ENCODE measurements around the gene CD160. TPM values are rescaled to one million over a fixed set of nuclear protein-coding genes. Genes with fewer than 3 reads are reported as not detected.
A peak's percentile ranks its signal among the peaks of the same experiment; 100 is the strongest.

Gene CD160
- polyA plus RNA-seq, 6 donors from 2014 or later = 0.24 to 0.86 (median 0.51) TPM; not detected in 1

DNA sequence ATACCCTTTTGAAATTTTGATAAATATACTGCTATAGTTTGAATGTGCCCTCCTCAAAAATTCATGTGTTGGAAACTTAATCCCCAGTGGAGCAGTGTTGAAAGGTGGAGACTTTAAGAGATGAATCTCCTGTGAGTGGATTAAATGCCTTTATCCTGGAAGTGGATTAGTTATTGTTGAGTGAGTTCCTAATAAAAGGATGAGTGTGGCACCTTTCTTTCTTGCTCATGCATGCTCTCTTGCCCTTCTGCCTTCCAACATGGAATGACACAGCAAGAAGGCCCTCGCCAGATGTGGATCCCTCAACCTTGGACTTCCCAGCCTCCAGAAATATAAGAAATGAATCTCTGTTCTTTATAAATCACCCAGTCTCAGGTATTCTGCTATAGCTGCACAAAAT, 51.8 kb downstream of the CD160 start:
- Mint-ChIP-seq H3K27me3 (no peaks in the 10 kb centered on the region), H3K4me3 (no peak overlapping the region), H3K9me3 (peaks cover 0 to 4% (median 0%) of the 10 kb centered on the region in 7 donors), H3K36me3 (peaks cover 8 to 10% of the 10 kb centered on the region in 2 donors), H3K27ac (peak overlapping the region in 2 of 6 donors; percentile 36 to 37), H3K4me1 (peaks cover 0 to 2% (median 0%) of the 10 kb centered on the region in 3 donors)
- ATAC-seq (ENCODE audit: low read depth in 2 of 2) (no peak), DNase-seq (no peak)

GRCh38 chr1:145773423-145773822, 54.1 kb downstream of the CD160 start:
- peaks cover 8 to 10% of the 10 kb centered on the region in 2 donors for H3K36me3 Mint-ChIP-seq
- H3K4me3 Mint-ChIP-seq = no peak overlapping the region
- H3K9me3 Mint-ChIP-seq = no peaks in the 10 kb centered on the region
- no peaks in the 10 kb centered on the region for H3K27me3 Mint-ChIP-seq
- H3K27ac Mint-ChIP-seq = peak overlapping the region in 3 of 6 donors; percentile 42 to 80 (median 56)
- H3K4me1 Mint-ChIP-seq = peaks cover 0 to 3% (median 2%) of the 10 kb centered on the region in 3 donors
- no peak for ATAC-seq (ENCODE audit: low read depth in 2 of 2)
- no peak for DNase-seq

GRCh38 chr1:145777357-145778145, 58.3 kb downstream of the CD160 start:
- Mint-ChIP-seq H3K36me3 (peaks cover 5% of the 10 kb centered on the region in 2 donors), H3K4me1 (peaks cover 0 to 3% (median 3%) of the 10 kb centered on the region in 3 donors), H3K4me3 (no peak overlapping the region), H3K27me3 (no peaks in the 10 kb centered on the region), H3K27ac (no peak overlapping the region), H3K9me3 (no peaks in the 10 kb centered on the region)
- DNase-seq (no peak), ATAC-seq (ENCODE audit: low read depth in 2 of 2) (no peak)

- DNase-seq = no peak
- Mint-ChIP-seq H3K4me3 (no peak overlapping the region), H3K27ac (no peak overlapping the region), H3K4me1 (peaks cover 0 to 3% (median 3%) of the 10 kb centered on the region in 3 donors), H3K9me3 (no peaks in the 10 kb centered on the region), H3K27me3 (no peaks in the 10 kb centered on the region), H3K36me3 (no peaks in the 10 kb centered on the region)
- no peak for ATAC-seq (ENCODE audit: low read depth in 2 of 2)
These were observed 58.8 kb downstream of the CD160 start for GRCh38 chr1:145778146-145778540.

GRCh38 chr1:145782272-145783099, 63.2 kb downstream of the CD160 start:
- Mint-ChIP-seq H3K27me3 (no peaks in the 10 kb centered on the region), H3K9me3 (no peaks in the 10 kb centered on the region), H3K36me3 (peaks cover 9 to 12% of the 10 kb centered on the region in 2 donors), H3K4me3 (peak overlapping the region in 1 of 8 donors; percentile 42), H3K27ac (peak overlapping the region in 1 of 6 donors; percentile 76), H3K4me1 (peaks cover 3 to 13% (median 9%) of the 10 kb centered on the region in 3 donors)
- DNase-seq = no peak
- ATAC-seq (ENCODE audit: low read depth in 2 of 2) = no peak

DNA sequence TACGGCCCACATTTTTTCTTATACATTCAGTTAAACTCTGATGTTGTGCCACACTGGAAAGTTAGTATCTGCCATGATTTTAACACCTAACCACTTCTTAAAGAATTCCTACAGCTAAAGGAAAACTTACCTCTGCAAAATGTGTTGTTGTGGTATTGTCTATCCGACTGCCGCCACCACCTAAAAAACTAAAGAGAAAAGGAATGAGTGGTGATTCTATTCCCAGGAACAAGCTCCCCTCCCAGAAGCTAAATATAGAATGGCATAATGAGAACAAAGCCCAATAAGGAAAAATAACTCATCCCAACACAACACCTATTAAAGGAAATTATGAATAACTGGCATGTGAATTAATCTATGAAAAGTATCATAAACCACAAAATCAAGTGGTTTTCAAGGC, 65.1 kb downstream of the CD160 start:
- no peak overlapping the region for H3K4me3 Mint-ChIP-seq
- no peak for ATAC-seq (ENCODE audit: low read depth in 2 of 2)
- no peak for DNase-seq
- H3K27ac Mint-ChIP-seq = no peak overlapping the region
- peaks cover 15 to 20% of the 10 kb centered on the region in 2 donors for H3K36me3 Mint-ChIP-seq
- H3K9me3 Mint-ChIP-seq = no peaks in the 10 kb centered on the region
- peaks cover 3 to 13% (median 9%) of the 10 kb centered on the region in 3 donors for H3K4me1 Mint-ChIP-seq
- no peaks in the 10 kb centered on the region for H3K27me3 Mint-ChIP-seq

DNA sequence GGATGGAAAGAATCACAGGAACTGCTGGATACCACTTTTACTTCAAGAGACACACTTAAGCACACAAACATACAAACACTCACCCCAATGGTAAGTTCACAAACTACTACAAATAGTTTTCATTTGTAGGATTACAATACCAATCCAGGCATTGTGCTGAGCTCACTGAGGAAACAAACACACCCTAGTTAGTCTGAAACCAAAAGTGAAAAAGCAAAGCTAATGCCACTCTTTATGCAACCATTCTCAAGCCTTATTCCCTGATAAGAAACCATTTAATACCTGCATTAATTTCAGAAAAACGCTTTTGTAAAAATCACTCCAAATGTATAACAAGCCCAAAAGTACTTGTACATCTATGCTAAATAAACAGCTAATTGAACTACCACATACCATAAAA, 66.2 kb downstream of the CD160 start:
- no peaks in the 10 kb centered on the region for H3K9me3 Mint-ChIP-seq
- H3K4me1 Mint-ChIP-seq = peaks cover 3 to 13% (median 9%) of the 10 kb centered on the region in 3 donors
- no peaks in the 10 kb centered on the region for H3K27me3 Mint-ChIP-seq
- H3K27ac Mint-ChIP-seq = peak overlapping the region in 3 of 6 donors; percentile 3 to 42 (median 39)
- ATAC-seq (ENCODE audit: low read depth in 2 of 2) (no peak), DNase-seq (no peak)
- H3K36me3 Mint-ChIP-seq = peaks cover 15 to 20% of the 10 kb centered on the region in 2 donors
- no peak overlapping the region for H3K4me3 Mint-ChIP-seq

DNA sequence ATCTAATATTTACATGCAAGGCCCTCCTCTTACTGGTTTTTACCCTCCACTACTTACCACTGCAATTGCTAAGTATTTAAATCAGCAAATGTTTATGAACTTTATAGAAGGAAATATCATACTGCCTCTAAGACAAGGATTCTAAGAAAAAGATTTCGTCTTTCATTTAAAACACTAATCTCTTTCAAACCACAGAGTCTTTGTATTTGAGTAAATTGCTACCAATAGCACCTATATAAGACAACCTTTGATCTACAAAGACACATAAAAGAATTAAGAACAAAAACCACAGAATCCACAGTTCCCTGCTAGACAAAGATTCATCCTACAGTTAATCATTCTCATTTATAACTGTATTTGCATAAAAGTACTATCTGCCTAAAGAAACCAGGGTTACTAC, 67.0 kb downstream of the CD160 start:
- Mint-ChIP-seq H3K4me3 (no peak overlapping the region), H3K9me3 (no peaks in the 10 kb centered on the region), H3K27ac (peak overlapping the region in 3 of 6 donors; percentile 4 to 57 (median 42)), H3K36me3 (peaks cover 15 to 20% of the 10 kb centered on the region in 2 donors), H3K27me3 (no peaks in the 10 kb centered on the region), H3K4me1 (peaks cover 3 to 13% (median 9%) of the 10 kb centered on the region in 3 donors)
- no peak for DNase-seq
- ATAC-seq (ENCODE audit: low read depth in 2 of 2) = no peak

DNA sequence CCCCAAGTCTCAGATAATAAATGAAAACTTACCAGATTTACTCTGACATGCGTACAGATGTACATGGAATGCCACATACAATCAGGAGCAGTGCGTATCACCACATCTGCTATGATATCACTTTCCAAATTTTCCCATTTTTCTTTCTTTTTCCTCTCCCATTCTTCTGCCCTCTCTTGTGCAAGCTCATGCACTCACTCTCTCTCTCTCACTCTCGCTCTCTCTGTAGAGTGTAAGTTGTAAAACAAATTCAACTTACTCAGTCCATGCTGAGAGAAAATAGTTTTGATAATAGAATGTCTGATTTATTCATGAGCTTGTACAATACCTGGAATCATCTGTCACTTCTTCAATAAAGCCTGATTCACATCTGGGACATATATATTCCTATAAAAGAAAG, 69.3 kb downstream of the CD160 start:
- Mint-ChIP-seq H3K27ac (peak overlapping the region in 1 of 6 donors; percentile 8), H3K4me3 (no peak overlapping the region), H3K27me3 (no peaks in the 10 kb centered on the region), H3K9me3 (no peaks in the 10 kb centered on the region), H3K4me1 (peaks cover 6 to 13% (median 9%) of the 10 kb centered on the region in 3 donors), H3K36me3 (peaks cover 19 to 26% of the 10 kb centered on the region in 2 donors)
- DNase-seq (no peak), ATAC-seq (ENCODE audit: low read depth in 2 of 2) (no peak)

Other genes starting within 250 kb of the CD160 start
- gene GPR89A, start 111.5 kb upstream of the CD160 start, polyA plus RNA-seq (ENCODE audit: low read depth in 6 of 6) = 10 to 100 TPM in 4 of 6 donors, 1 to 10 TPM in 2; 3.0 to 25.0 (median 17.3) TPM
- gene PDZK1, start 12.1 kb upstream of the CD160 start, polyA plus RNA-seq (ENCODE audit: low read depth in 6 of 6) = under 1 TPM in 4 of 6 donors, not detected in 2; 0.17 to 0.41 (median 0.25) TPM
- gene RNF115, start 104.6 kb downstream of the CD160 start, polyA plus RNA-seq (ENCODE audit: low read depth in 6 of 6) = 1 to 10 TPM; 4.0 to 6.8 (median 4.6) TPM
- 100 to 1,000 TPM in 1 of 6 donors, 10 to 100 TPM in 5; 47.6 to 114 (median 63.3) TPM for gene POLR3C, start 104.7 kb downstream of the CD160 start, polyA plus RNA-seq (ENCODE audit: low read depth in 6 of 6)
- gene NUDT17, start 126.1 kb downstream of the CD160 start, polyA plus RNA-seq (ENCODE audit: low read depth in 6 of 6) = 1 to 10 TPM in 5 of 6 donors, under 1 TPM in 1; 0.26 to 5.9 (median 2.9) TPM
- 10 to 100 TPM in 3 of 6 donors, 1 to 10 TPM in 3; 9.2 to 17.0 (median 10.9) TPM for gene PIAS3, start 139.6 kb downstream of the CD160 start, polyA plus RNA-seq (ENCODE audit: low read depth in 6 of 6)
- gene ANKRD35, start 166.4 kb downstream of the CD160 start, polyA plus RNA-seq (ENCODE audit: low read depth in 6 of 6) = not detected
- under 1 TPM in 1 of 6 donors, not detected in 5; 0.20 TPM for gene ITGA10, start 190.6 kb downstream of the CD160 start, polyA plus RNA-seq (ENCODE audit: low read depth in 6 of 6)
- gene PEX11B, start 199.2 kb downstream of the CD160 start, polyA plus RNA-seq (ENCODE audit: low read depth in 6 of 6) = 10 to 100 TPM; 37.9 to 50.8 (median 49.6) TPM
- 100 to 1,000 TPM; 140 to 220 (median 158) TPM for gene RBM8A, start 208.0 kb downstream of the CD160 start, polyA plus RNA-seq (ENCODE audit: low read depth in 6 of 6)
- gene LIX1L, start 238.5 kb downstream of the CD160 start, polyA plus RNA-seq (ENCODE audit: low read depth in 6 of 6) = 10 to 100 TPM; 10.6 to 14.2 (median 12.7) TPM
- under 1 TPM in 2 of 6 donors, not detected in 4; 0.15 to 0.27 TPM for gene ANKRD34A, start 245.1 kb downstream of the CD160 start, polyA plus RNA-seq (ENCODE audit: low read depth in 6 of 6)
- 100 to 1,000 TPM in 1 of 6 donors, 10 to 100 TPM in 5; 79.5 to 202 (median 91.7) TPM for gene POLR3GL, start 245.2 kb downstream of the CD160 start, polyA plus RNA-seq (ENCODE audit: low read depth in 6 of 6)

Data from naive B cell (primary cell).